WTC11 (cell line): ENCODE results near the gene ZFHX3. TPM values are rescaled to one million over a fixed set of nuclear protein-coding genes. Genes with fewer than 3 reads are reported as not detected.

Experiments
- ATAC-seq: fragments of 200-7000 bp; cut with Tn5 transposase; 2 replicates; pipeline ENCODE4 v1.10.0; 2021; ENCODE audit warnings: mild to moderate bottlenecking, moderate library complexity
- CTCF ChIA-PET: fragments of 300-600 bp; sonication (Branson Sonifier 250); formaldehyde crosslinking; loops from one replicate; lab custom pipeline; 2021; ENCODE audit warnings: antibody characterized with exemption; lab: Charles Lee
- POLR2A ChIA-PET: fragments of 350-600 bp; sonication (Branson Sonifier 250); formaldehyde crosslinking; loops from one replicate; lab custom pipeline; 2021; ENCODE audit warnings: antibody characterized with exemption; lab: Charles Lee
- DNase-seq: peaks from one replicate; pipeline ENCODE4 v3.0.0; 2021; ENCODE audit warnings: low spot score
- H3K27ac Mint-ChIP-seq: 2 replicates; pipeline ENCODE4 v1.8.0; 2021; ENCODE audit warnings: mixed read lengths
- H3K27me3 Mint-ChIP-seq: 2 replicates; pipeline ENCODE4 v1.8.0; 2021; ENCODE audit warnings: low read depth, mild to moderate bottlenecking, moderate library complexity, mixed read lengths
- H3K36me3 Mint-ChIP-seq: 2 replicates; pipeline ENCODE4 v1.8.0; 2021; ENCODE audit warnings: mixed read lengths
- H3K4me1 Mint-ChIP-seq: 2 replicates; pipeline ENCODE4 v1.8.0; 2022; ENCODE audit warnings: mixed read lengths
- H3K4me3 Mint-ChIP-seq: 2 replicates; pipeline ENCODE4 v1.8.0; 2021; ENCODE audit warnings: mild to moderate bottlenecking, moderate library complexity, mixed read lengths
- H3K9me3 Mint-ChIP-seq: 2 replicates; pipeline ENCODE4 v1.8.0; 2021; ENCODE audit warnings: mixed read lengths
- CBFB ChIP-seq: sonication (generic); formaldehyde crosslinking; IDR thresholded peaks from 2 replicates; pipeline ENCODE4 v1.8.1; 2022; ENCODE audit warnings: mild to moderate bottlenecking, low read depth, missing genetic modification reagents
- ETV6 ChIP-seq: sonication (generic); formaldehyde crosslinking; IDR thresholded peaks from 2 replicates; pipeline ENCODE4 v1.8.1; 2022; ENCODE audit warnings: mild to moderate bottlenecking, missing genetic modification reagents
- NR1H2 ChIP-seq: sonication (generic); formaldehyde crosslinking; IDR thresholded peaks from 2 replicates; pipeline ENCODE4 v1.9.0; 2021; ENCODE audit warnings: mild to moderate bottlenecking, moderate library complexity, missing genetic modification reagents
- SP1 ChIP-seq: sonication (generic); formaldehyde crosslinking; conservative IDR thresholded peaks from 2 replicates; pipeline ENCODE4 v1.8.1; 2022; ENCODE audit warnings: missing genetic modification reagents
- TEAD4 ChIP-seq: sonication (generic); formaldehyde crosslinking; IDR thresholded peaks from 2 replicates; pipeline ENCODE4 v1.8.0; 2022; ENCODE audit warnings: mild to moderate bottlenecking, missing genetic modification reagents
- ZNF232 ChIP-seq: sonication (generic); formaldehyde crosslinking; IDR thresholded peaks from 2 replicates; pipeline ENCODE4 v1.8.0; 2022; ENCODE audit warnings: mild to moderate bottlenecking, missing genetic modification reagents
- total RNA-seq: library from RNA; stranded (reverse); gene quantifications from 3 replicates; pipeline ENCODE4 v1.2.3, GENCODE V29; 2021
- TF ChIP-seq, protein P1 (sequence below): sonication (generic); formaldehyde crosslinking; IDR thresholded peaks from 2 replicates; pipeline ENCODE4 v1.8.0; 2022; ENCODE audit warnings: missing genetic modification reagents
- TF ChIP-seq, protein P2 (sequence below): sonication (generic); formaldehyde crosslinking; IDR thresholded peaks from 2 replicates; pipeline ENCODE4 v1.8.0; 2022; ENCODE audit warnings: mild to moderate bottlenecking, missing genetic modification reagents
- TF ChIP-seq, protein P3 (sequence below): sonication (generic); formaldehyde crosslinking; IDR thresholded peaks from 2 replicates; pipeline ENCODE4 v1.8.1; 2022; ENCODE audit warnings: low read depth, mild to moderate bottlenecking, moderate library complexity, missing genetic modification reagents, borderline replicate concordance
- TF ChIP-seq, protein P4 (sequence below): sonication (generic); formaldehyde crosslinking; IDR thresholded peaks from 2 replicates; pipeline ENCODE4 v1.8.1; 2022; ENCODE audit warnings: mild to moderate bottlenecking, moderate library complexity, missing genetic modification reagents
- TF ChIP-seq, protein P5 (sequence below): fragments of 250-450 bp; sonication (Bioruptor Pico); conservative IDR thresholded peaks from 2 replicates; pipeline ENCODE4 v1.9.0; 2021; ENCODE audit warnings: mild to moderate bottlenecking

Gene ZFHX3
- total RNA-seq, 1 experiment from 2014 or later = 5.7 TPM

DNA sequence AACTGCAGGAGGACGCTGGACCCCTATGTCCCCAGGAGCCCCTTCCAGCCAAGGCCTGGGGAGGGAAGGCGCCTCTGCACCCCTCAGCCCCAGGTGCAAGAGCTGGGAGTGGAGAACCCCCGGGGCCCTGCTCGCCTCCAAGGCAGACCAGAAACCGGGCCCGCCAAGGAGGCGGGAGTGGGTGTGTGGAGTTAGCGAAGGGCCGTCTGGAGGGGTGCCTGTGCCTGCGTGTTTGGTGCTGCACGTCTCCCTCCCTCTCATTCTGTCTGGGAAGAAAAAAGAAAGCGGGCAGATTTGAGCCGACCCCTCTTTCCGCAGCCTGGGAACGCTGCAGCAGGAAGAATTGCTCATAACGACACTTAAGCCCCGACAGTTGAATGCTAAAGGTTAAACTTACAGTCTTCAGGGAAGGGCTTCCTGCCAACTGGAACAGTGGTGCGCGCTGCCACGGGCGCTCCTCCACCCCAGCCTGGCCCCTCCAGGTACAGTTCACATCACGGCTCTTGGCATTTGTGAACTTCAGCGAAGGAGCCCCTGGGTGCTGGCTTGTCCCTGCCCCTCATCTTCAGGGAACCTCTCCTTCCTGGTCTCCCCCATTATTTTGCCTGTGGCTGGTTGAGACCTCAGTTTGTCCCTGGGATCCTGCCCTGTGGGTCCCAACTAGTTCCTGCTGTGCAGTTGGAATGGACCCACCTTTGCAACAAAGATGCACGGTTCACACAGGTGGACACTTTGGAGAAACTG lies 19.2 kb upstream of the ZFHX3 start:
- DNase-seq (no peak), ATAC-seq (peak; percentile 1; the same call in 1 of the 2 replicates)
- no peak overlapping the region for H3K27ac Mint-ChIP-seq
- TF ChIP-seq, protein P1, sequence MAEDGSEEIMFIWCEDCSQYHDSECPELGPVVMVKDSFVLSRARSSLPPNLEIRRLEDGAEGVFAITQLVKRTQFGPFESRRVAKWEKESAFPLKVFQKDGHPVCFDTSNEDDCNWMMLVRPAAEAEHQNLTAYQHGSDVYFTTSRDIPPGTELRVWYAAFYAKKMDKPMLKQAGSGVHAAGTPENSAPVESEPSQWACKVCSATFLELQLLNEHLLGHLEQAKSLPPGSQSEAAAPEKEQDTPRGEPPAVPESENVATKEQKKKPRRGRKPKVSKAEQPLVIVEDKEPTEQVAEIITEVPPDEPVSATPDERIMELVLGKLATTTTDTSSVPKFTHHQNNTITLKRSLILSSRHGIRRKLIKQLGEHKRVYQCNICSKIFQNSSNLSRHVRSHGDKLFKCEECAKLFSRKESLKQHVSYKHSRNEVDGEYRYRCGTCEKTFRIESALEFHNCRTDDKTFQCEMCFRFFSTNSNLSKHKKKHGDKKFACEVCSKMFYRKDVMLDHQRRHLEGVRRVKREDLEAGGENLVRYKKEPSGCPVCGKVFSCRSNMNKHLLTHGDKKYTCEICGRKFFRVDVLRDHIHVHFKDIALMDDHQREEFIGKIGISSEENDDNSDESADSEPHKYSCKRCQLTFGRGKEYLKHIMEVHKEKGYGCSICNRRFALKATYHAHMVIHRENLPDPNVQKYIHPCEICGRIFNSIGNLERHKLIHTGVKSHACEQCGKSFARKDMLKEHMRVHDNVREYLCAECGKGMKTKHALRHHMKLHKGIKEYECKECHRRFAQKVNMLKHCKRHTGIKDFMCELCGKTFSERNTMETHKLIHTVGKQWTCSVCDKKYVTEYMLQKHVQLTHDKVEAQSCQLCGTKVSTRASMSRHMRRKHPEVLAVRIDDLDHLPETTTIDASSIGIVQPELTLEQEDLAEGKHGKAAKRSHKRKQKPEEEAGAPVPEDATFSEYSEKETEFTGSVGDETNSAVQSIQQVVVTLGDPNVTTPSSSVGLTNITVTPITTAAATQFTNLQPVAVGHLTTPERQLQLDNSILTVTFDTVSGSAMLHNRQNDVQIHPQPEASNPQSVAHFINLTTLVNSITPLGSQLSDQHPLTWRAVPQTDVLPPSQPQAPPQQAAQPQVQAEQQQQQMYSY (CRISPR knock-in tag) = no peak
- TF ChIP-seq ZNF232 (no peak), TEAD4 (CRISPR knock-in tag) (no peak), CBFB (CRISPR knock-in tag) (no peak), NR1H2 (CRISPR knock-in tag) (no peak)
- TF ChIP-seq, protein P2, sequence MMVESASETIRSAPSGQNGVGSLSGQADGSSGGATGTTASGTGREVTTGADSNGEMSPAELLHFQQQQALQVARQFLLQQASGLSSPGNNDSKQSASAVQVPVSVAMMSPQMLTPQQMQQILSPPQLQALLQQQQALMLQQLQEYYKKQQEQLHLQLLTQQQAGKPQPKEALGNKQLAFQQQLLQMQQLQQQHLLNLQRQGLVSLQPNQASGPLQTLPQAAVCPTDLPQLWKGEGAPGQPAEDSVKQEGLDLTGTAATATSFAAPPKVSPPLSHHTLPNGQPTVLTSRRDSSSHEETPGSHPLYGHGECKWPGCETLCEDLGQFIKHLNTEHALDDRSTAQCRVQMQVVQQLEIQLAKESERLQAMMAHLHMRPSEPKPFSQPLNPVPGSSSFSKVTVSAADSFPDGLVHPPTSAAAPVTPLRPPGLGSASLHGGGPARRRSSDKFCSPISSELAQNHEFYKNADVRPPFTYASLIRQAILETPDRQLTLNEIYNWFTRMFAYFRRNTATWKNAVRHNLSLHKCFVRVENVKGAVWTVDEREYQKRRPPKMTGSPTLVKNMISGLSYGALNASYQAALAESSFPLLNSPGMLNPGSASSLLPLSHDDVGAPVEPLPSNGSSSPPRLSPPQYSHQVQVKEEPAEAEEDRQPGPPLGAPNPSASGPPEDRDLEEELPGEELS (CRISPR knock-in tag) = no peak
- TF ChIP-seq, protein P3, sequence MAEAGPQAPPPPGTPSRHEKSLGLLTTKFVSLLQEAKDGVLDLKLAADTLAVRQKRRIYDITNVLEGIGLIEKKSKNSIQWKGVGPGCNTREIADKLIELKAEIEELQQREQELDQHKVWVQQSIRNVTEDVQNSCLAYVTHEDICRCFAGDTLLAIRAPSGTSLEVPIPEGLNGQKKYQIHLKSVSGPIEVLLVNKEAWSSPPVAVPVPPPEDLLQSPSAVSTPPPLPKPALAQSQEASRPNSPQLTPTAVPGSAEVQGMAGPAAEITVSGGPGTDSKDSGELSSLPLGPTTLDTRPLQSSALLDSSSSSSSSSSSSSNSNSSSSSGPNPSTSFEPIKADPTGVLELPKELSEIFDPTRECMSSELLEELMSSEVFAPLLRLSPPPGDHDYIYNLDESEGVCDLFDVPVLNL (CRISPR knock-in tag) = no peak
- TF ChIP-seq, protein P4, sequence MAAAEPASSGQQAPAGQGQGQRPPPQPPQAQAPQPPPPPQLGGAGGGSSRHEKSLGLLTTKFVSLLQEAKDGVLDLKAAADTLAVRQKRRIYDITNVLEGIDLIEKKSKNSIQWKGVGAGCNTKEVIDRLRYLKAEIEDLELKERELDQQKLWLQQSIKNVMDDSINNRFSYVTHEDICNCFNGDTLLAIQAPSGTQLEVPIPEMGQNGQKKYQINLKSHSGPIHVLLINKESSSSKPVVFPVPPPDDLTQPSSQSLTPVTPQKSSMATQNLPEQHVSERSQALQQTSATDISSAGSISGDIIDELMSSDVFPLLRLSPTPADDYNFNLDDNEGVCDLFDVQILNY (CRISPR knock-in tag) = no peak
- TF ChIP-seq, protein P5, sequence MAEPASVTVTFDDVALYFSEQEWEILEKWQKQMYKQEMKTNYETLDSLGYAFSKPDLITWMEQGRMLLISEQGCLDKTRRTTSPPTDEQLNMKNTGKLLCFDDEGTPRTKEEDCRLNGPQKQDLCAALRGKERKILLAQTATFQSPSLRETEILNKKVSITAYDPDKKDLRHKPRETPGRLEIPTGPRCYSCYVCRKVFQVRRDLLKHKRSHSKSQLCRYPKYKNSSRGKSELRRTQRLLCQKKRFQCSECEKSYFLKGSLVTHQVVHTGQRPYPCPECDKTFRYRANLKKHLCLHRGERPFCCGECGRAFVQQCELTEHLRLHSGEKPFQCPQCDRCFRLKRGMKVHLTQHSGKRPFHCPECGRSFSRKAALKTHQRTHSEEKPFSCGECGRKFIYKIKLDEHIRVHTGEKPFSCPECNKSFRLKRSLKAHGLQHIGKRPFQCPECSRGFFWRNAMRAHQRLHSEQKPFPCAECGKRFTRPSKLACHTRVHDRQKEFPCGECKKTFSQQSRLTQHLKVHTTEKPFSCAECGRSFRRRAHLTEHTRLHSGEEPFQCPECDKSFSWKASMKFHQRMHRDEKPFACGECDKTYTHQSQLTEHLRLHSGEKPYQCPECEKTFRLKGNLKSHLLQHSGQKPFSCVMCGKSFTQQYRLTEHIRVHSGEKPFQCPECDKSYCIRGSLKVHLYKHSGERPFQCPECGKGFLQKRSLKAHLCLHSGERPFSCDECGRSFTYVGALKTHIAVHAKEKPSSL (CRISPR knock-in tag) = no peak
- TF ChIP-seq, all 79 proteins: peak for 0
- CTCF ChIA-PET = no interaction called here
- H3K9me3 Mint-ChIP-seq = no peaks in the 10 kb centered on the region
- peaks cover 69% of the 10 kb centered on the region for H3K4me1 Mint-ChIP-seq
- peaks cover 97% of the 10 kb centered on the region for H3K27me3 Mint-ChIP-seq
- H3K36me3 Mint-ChIP-seq = no peaks in the 10 kb centered on the region
- peak overlapping the region; percentile 70 for H3K4me3 Mint-ChIP-seq
- POLR2A ChIA-PET = interaction anchor here (1.1 to 1.2 kb wide), 2 partner anchors 20 to 223 kb away, joined by 3 read pairs; no protein-coding TSS in a partner anchor

DNA sequence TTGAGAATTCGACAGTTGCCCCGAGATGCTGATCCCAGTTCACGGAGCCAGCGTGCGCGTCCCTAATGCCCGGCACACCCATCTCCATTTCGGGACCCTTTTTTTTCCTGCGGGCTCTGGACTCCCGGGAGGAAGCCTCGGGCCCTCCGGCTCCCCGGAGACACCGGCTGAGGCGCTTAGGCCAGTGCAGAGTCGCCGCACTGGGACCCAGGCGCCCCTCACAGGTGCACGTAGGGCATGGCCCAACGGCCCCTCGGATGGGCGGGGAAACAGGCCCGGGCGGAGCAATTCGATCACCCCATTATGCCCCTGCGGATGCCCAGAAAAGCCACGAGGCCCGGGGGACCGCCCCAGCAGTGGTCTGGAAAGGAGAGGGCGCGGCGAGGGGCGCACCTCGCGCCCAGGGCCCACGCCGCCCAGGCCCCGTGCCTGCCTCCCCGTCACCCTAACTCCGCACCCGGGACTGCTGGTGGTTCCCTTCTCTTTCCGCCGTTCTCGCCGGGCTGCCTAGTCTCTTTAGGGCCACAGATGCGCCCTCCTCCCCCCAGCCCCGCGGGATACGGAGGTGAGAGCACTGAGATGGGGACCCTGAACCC lies 18.5 kb upstream of the ZFHX3 start:
- DNase-seq = peak; percentile 49
- ATAC-seq = peak; percentile 24
- Mint-ChIP-seq H3K9me3 (no peaks in the 10 kb centered on the region), H3K27me3 (peaks cover 97% of the 10 kb centered on the region), H3K4me1 (peaks cover 69% of the 10 kb centered on the region), H3K4me3 (peak overlapping the region; percentile 70), H3K27ac (no peak overlapping the region), H3K36me3 (no peaks in the 10 kb centered on the region)
- ChIA-PET POLR2A (interaction anchor here (1.2 kb wide), 1 partner anchor 19 kb away, joined by 3 read pairs; no protein-coding TSS in a partner anchor), CTCF (interaction anchor here (0.6 kb wide), 1 partner anchor 12 kb away, joined by 3 read pairs; no protein-coding TSS in a partner anchor)
- TF ChIP-seq SP1 = 0 out of 2 replicates have a peak, but pooled peaks have one; percentile 19
- TF ChIP-seq ETV6 (CRISPR knock-in tag) = no peak
